HEK293 (cell line): ENCODE measurements around the gene PRDM11.

Experiments used
- CTCF ChIA-PET: fragments of 350-600 bp; formaldehyde crosslinking; extraction: SDS; loops from one replicate; lab custom pipeline; 2021; ENCODE audit warnings: antibody characterized with exemption; lab: Yijun Ruan, JAX
- POLR2A ChIA-PET: fragments of 300-600 bp; formaldehyde crosslinking; extraction: SDS; loops from one replicate; lab custom pipeline; 2020; ENCODE audit warnings: antibody characterized with exemption, inconsistent platforms; lab: Yijun Ruan, JAX
- H3K27ac ChIP-seq: fragments of 200-500 bp; sonication (Bioruptor generic); 2 replicates; pipeline ENCODE4 v1.5.1; 2014; ENCODE audit warnings: low read depth, low read length, control low read depth, inconsistent platforms; ENCODE audit errors: extremely low read depth
- H3K36me3 ChIP-seq, 2 experiments: fragments of 200-500 bp in 1 of 2; sonication (Bioruptor generic) in 1 of 2; 1 replicate in 1 of 2; 2 replicates in 1 of 2; pipeline ENCODE4 v1.5.1; 2014 to 2017; ENCODE audit warnings: inconsistent platforms in 2 of 2, low read length in 2 of 2; ENCODE audit not compliant: control insufficient read depth in 2 of 2, insufficient read depth in 1 of 2
- H3K4me1 ChIP-seq: fragments of 200-500 bp; sonication (Bioruptor generic); 2 replicates; pipeline ENCODE4 v1.5.1; 2014; ENCODE audit warnings: mild to moderate bottlenecking, low read length, inconsistent platforms; ENCODE audit not compliant: control insufficient read depth, insufficient read depth
- H3K4me3 ChIP-seq: 2 replicates; pipeline ENCODE4 v1.5.1; 2011; ENCODE audit warnings: low read depth, mild to moderate bottlenecking, control low read depth, low read length, moderate library complexity
- H3K9me3 ChIP-seq: fragments of 200-500 bp; sonication (Bioruptor generic); 2 replicates; pipeline ENCODE4 v1.5.1; 2014; ENCODE audit warnings: low read depth, low read length, inconsistent platforms; ENCODE audit not compliant: control insufficient read depth, insufficient read depth
- HOXA7 ChIP-seq: sonication (generic); formaldehyde crosslinking; IDR thresholded peaks from 2 replicates; pipeline ENCODE4 v1.8.1; 2022; ENCODE audit warnings: missing genetic modification reagents, borderline replicate concordance
- KLF1 ChIP-seq: fragments of 450-650 bp; formaldehyde crosslinking; IDR thresholded peaks from 2 replicates; pipeline ENCODE4 v1.5.1; 2016; ENCODE audit warnings: missing biosample characterization, missing genetic modification characterization
- KLF8 ChIP-seq: fragments of 450-650 bp; formaldehyde crosslinking; IDR thresholded peaks from 2 replicates; pipeline ENCODE4 v1.5.1; 2016; ENCODE audit warnings: missing biosample characterization, missing genetic modification characterization
- KLF9 ChIP-seq: fragments of 450-650 bp; formaldehyde crosslinking; IDR thresholded peaks from 2 replicates; pipeline ENCODE4 v1.5.1; 2016; ENCODE audit warnings: missing biosample characterization, missing genetic modification characterization, low read depth
- SCRT2 ChIP-seq: fragments of 450-650 bp; formaldehyde crosslinking; IDR thresholded peaks from 2 replicates; pipeline ENCODE4 v1.5.1; 2016; ENCODE audit warnings: missing biosample characterization, missing genetic modification characterization
- ZBTB21 ChIP-seq: fragments of 450-650 bp; formaldehyde crosslinking; IDR thresholded peaks from 2 replicates; pipeline ENCODE4 v1.5.1; 2017; ENCODE audit warnings: missing biosample characterization, missing genetic modification characterization
- ZFP3 ChIP-seq: fragments of 450-650 bp; formaldehyde crosslinking; IDR thresholded peaks from 2 replicates; pipeline ENCODE4 v1.5.1; 2016; ENCODE audit warnings: low read depth, missing biosample characterization, missing genetic modification characterization
- ZNF24 ChIP-seq: fragments of 450-650 bp; formaldehyde crosslinking; IDR thresholded peaks from 2 replicates; pipeline ENCODE4 v1.5.1; 2016; ENCODE audit warnings: missing biosample characterization, missing genetic modification characterization
- ZNF521 ChIP-seq: fragments of 450-650 bp; formaldehyde crosslinking; IDR thresholded peaks from 2 replicates; pipeline ENCODE4 v1.5.1; 2017; ENCODE audit warnings: missing biosample characterization, mild to moderate bottlenecking, missing genetic modification characterization
- ZNF530 ChIP-seq: fragments of 450-650 bp; formaldehyde crosslinking; IDR thresholded peaks from 2 replicates; pipeline ENCODE4 v1.5.1; 2016; ENCODE audit warnings: low read depth, missing biosample characterization, missing genetic modification characterization
- ZNF610 ChIP-seq: fragments of 450-650 bp; formaldehyde crosslinking; IDR thresholded peaks from 2 replicates; pipeline ENCODE4 v1.5.1; 2016; ENCODE audit warnings: missing biosample characterization, missing genetic modification characterization, borderline replicate concordance
- ZNF658 ChIP-seq: fragments of 450-650 bp; formaldehyde crosslinking; IDR thresholded peaks from 2 replicates; pipeline ENCODE4; 2016; ENCODE audit warnings: missing biosample characterization, missing genetic modification characterization
- ZNF776 ChIP-seq: fragments of 450-650 bp; formaldehyde crosslinking; IDR thresholded peaks from 2 replicates; pipeline ENCODE4 v1.5.0; 2017; ENCODE audit warnings: missing biosample characterization, missing genetic modification characterization, borderline replicate concordance
- TF ChIP-seq, protein P1 (sequence below): fragments of 450-650 bp; formaldehyde crosslinking; IDR thresholded peaks from 2 replicates; pipeline ENCODE4 v1.5.1; 2016; ENCODE audit warnings: missing biosample characterization, missing genetic modification characterization
- TF ChIP-seq, protein P2 (sequence below): fragments of 450-650 bp; formaldehyde crosslinking; IDR thresholded peaks from 2 replicates; pipeline ENCODE4 v1.5.1; 2016; ENCODE audit warnings: missing biosample characterization, missing genetic modification characterization
- TF ChIP-seq, protein P3 (sequence below): fragments of 450-650 bp; formaldehyde crosslinking; conservative IDR thresholded peaks from 2 replicates; pipeline ENCODE4 v1.5.1; 2016; ENCODE audit warnings: low read depth, missing biosample characterization, missing genetic modification characterization
- TF ChIP-seq, protein P4 (sequence below): fragments of 450-650 bp; formaldehyde crosslinking; IDR thresholded peaks from 2 replicates; pipeline ENCODE4 v1.5.1; 2016; ENCODE audit warnings: missing biosample characterization, missing genetic modification characterization
- TF ChIP-seq, protein P5 (sequence below): fragments of 450-650 bp; formaldehyde crosslinking; IDR thresholded peaks from 2 replicates; pipeline ENCODE4; 2016; ENCODE audit warnings: missing biosample characterization, missing genetic modification characterization
- TF ChIP-seq, protein P6 (sequence below): fragments of 450-650 bp; formaldehyde crosslinking; IDR thresholded peaks from 2 replicates; pipeline ENCODE4 v1.5.1; 2016; ENCODE audit warnings: missing biosample characterization, missing genetic modification characterization
- TF ChIP-seq, protein P7 (sequence below): fragments of 450-650 bp; formaldehyde crosslinking; IDR thresholded peaks from 2 replicates; pipeline ENCODE4 v1.5.1; 2017; ENCODE audit warnings: missing biosample characterization, missing genetic modification characterization

PRDM11 gene

DNA sequence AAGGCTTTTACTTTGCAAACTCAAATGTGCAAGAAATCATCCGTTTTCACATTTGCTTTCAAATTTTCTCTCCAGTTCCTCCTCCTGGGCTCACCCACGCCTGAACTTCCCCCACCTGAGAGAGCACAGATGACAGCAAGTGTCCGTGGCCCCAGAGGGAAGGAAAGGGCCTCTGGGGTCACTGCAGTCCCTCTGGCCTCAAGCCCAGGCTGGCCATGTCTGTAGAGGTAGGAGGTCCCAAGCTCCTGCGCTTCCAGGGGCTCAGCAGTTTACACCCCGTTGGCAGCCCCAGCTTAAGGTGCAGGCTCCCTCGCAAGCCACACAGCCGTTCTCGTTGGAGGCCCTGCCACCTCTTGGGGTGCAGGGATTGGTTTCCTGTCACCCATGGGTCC lies 40.5 kb upstream of the PRDM11 start (continued):
- TF ChIP-seq, protein P1, sequence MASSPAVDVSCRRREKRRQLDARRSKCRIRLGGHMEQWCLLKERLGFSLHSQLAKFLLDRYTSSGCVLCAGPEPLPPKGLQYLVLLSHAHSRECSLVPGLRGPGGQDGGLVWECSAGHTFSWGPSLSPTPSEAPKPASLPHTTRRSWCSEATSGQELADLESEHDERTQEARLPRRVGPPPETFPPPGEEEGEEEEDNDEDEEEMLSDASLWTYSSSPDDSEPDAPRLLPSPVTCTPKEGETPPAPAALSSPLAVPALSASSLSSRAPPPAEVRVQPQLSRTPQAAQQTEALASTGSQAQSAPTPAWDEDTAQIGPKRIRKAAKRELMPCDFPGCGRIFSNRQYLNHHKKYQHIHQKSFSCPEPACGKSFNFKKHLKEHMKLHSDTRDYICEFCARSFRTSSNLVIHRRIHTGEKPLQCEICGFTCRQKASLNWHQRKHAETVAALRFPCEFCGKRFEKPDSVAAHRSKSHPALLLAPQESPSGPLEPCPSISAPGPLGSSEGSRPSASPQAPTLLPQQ (tag by site-specific recombination): no peak
- TF ChIP-seq KLF1 (tag by site-specific recombination): no peak
- TF ChIP-seq, protein P2, sequence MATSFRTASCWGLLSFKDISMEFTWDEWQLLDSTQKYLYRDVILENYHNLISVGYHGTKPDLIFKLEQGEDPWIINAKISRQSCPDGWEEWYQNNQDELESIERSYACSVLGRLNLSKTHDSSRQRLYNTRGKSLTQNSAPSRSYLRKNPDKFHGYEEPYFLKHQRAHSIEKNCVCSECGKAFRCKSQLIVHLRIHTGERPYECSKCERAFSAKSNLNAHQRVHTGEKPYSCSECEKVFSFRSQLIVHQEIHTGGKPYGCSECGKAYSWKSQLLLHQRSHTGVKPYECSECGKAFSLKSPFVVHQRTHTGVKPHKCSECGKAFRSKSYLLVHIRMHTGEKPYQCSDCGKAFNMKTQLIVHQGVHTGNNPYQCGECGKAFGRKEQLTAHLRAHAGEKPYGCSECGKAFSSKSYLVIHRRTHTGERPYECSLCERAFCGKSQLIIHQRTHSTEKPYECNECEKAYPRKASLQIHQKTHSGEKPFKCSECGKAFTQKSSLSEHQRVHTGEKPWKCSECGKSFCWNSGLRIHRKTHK: no peak
- TF ChIP-seq ZNF530 (tag by site-specific recombination): no peak
- no peak for TF ChIP-seq ZNF776
- TF ChIP-seq, all 188 proteins: peak for 0

DNA sequence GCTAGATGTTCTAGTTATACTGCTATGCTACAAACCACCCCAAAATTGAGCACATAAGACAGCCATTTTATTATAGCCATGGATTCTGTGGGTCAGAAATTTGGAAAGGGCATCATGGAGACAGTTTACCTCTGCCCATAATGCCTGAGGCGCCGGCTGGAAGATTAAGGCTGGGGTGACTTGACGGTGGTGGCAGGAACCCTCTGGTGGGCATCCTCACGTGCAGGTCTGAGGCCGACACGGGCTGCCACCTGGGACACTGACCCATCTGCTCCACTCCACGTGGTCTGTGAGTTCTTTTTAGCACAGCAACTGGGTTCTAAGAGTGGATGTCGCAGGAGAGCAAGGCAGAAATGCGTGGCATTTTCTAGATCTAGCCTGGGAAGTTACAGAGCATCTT lies 40.0 kb upstream of the PRDM11 start:
- Histone ChIP-seq H3K9me3 (no peaks in the 10 kb centered on the region), H3K27ac (no peak overlapping the region), H3K4me3 (no peak overlapping the region), H3K36me3 (no peaks in the 10 kb centered on the region), H3K4me1 (no peaks in the 10 kb centered on the region)
- CTCF ChIA-PET: interaction anchor here (0.7 to 20.2 kb wide), 14 partner anchors 9 to 546 kb away, joined by 3 to 847 read pairs (median 4); no protein-coding TSS in a partner anchor
- POLR2A ChIA-PET: no interaction called here
- TF ChIP-seq, protein P3, sequence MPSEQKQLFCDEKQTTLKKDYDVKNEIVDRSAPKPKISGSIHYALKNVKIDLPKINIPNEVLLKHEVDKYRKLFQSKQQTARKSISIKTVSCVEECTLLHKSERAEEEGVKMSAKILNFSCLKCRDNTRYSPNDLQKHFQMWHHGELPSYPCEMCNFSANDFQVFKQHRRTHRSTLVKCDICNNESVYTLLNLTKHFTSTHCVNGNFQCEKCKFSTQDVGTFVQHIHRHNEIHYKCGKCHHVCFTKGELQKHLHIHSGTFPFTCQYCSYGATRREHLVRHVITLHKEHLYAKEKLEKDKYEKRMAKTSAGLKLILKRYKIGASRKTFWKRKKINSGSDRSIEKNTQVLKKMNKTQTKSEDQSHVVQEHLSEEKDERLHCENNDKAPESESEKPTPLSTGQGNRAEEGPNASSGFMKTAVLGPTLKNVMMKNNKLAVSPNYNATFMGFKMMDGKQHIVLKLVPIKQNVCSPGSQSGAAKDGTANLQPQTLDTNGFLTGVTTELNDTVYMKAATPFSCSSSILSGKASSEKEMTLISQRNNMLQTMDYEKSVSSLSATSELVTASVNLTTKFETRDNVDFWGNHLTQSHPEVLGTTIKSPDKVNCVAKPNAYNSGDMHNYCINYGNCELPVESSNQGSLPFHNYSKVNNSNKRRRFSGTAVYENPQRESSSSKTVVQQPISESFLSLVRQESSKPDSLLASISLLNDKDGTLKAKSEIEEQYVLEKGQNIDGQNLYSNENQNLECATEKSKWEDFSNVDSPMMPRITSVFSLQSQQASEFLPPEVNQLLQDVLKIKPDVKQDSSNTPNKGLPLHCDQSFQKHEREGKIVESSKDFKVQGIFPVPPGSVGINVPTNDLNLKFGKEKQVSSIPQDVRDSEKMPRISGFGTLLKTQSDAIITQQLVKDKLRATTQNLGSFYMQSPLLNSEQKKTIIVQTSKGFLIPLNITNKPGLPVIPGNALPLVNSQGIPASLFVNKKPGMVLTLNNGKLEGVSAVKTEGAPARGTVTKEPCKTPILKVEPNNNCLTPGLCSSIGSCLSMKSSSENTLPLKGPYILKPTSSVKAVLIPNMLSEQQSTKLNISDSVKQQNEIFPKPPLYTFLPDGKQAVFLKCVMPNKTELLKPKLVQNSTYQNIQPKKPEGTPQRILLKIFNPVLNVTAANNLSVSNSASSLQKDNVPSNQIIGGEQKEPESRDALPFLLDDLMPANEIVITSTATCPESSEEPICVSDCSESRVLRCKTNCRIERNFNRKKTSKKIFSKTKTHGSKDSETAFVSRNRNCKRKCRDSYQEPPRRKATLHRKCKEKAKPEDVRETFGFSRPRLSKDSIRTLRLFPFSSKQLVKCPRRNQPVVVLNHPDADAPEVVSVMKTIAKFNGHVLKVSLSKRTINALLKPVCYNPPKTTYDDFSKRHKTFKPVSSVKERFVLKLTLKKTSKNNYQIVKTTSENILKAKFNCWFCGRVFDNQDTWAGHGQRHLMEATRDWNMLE (tag by site-specific recombination): no peak
- TF ChIP-seq, protein P4, sequence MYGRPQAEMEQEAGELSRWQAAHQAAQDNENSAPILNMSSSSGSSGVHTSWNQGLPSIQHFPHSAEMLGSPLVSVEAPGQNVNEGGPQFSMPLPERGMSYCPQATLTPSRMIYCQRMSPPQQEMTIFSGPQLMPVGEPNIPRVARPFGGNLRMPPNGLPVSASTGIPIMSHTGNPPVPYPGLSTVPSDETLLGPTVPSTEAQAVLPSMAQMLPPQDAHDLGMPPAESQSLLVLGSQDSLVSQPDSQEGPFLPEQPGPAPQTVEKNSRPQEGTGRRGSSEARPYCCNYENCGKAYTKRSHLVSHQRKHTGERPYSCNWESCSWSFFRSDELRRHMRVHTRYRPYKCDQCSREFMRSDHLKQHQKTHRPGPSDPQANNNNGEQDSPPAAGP (tag by site-specific recombination): no peak
- TF ChIP-seq, protein P5, sequence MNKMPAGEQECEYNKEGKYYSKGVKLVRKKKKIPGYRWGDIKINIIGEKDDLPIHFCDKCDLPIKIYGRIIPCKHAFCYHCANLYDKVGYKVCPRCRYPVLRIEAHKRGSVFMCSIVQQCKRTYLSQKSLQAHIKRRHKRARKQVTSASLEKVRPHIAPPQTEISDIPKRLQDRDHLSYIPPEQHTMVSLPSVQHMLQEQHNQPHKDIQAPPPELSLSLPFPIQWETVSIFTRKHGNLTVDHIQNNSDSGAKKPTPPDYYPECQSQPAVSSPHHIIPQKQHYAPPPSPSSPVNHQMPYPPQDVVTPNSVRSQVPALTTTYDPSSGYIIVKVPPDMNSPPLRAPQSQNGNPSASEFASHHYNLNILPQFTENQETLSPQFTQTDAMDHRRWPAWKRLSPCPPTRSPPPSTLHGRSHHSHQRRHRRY (tag by site-specific recombination): no peak
- TF ChIP-seq SCRT2 (no peak), ZNF610 (no peak), ZNF24 (tag by site-specific recombination) (no peak), ZNF521 (tag by site-specific recombination) (no peak), KLF9 (tag by site-specific recombination) (no peak), ZBTB21 (no peak), ZFP3 (tag by site-specific recombination) (no peak), KLF8 (no peak), ZNF658 (tag by site-specific recombination) (no peak), HOXA7 (CRISPR knock-in tag) (no peak)
- TF ChIP-seq, protein P6, sequence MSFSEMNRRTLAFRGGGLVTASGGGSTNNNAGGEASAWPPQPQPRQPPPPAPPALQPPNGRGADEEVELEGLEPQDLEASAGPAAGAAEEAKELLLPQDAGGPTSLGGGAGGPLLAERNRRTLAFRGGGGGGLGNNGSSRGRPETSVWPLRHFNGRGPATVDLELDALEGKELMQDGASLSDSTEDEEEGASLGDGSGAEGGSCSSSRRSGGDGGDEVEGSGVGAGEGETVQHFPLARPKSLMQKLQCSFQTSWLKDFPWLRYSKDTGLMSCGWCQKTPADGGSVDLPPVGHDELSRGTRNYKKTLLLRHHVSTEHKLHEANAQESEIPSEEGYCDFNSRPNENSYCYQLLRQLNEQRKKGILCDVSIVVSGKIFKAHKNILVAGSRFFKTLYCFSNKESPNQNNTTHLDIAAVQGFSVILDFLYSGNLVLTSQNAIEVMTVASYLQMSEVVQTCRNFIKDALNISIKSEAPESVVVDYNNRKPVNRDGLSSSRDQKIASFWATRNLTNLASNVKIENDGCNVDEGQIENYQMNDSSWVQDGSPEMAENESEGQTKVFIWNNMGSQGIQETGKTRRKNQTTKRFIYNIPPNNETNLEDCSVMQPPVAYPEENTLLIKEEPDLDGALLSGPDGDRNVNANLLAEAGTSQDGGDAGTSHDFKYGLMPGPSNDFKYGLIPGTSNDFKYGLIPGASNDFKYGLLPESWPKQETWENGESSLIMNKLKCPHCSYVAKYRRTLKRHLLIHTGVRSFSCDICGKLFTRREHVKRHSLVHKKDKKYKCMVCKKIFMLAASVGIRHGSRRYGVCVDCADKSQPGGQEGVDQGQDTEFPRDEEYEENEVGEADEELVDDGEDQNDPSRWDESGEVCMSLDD (tag by site-specific recombination): no peak
- TF ChIP-seq, protein P7, sequence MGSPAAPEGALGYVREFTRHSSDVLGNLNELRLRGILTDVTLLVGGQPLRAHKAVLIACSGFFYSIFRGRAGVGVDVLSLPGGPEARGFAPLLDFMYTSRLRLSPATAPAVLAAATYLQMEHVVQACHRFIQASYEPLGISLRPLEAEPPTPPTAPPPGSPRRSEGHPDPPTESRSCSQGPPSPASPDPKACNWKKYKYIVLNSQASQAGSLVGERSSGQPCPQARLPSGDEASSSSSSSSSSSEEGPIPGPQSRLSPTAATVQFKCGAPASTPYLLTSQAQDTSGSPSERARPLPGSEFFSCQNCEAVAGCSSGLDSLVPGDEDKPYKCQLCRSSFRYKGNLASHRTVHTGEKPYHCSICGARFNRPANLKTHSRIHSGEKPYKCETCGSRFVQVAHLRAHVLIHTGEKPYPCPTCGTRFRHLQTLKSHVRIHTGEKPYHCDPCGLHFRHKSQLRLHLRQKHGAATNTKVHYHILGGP (tag by site-specific recombination): no peak
